ENCODE data around the gene DCDC1.

DNA sequence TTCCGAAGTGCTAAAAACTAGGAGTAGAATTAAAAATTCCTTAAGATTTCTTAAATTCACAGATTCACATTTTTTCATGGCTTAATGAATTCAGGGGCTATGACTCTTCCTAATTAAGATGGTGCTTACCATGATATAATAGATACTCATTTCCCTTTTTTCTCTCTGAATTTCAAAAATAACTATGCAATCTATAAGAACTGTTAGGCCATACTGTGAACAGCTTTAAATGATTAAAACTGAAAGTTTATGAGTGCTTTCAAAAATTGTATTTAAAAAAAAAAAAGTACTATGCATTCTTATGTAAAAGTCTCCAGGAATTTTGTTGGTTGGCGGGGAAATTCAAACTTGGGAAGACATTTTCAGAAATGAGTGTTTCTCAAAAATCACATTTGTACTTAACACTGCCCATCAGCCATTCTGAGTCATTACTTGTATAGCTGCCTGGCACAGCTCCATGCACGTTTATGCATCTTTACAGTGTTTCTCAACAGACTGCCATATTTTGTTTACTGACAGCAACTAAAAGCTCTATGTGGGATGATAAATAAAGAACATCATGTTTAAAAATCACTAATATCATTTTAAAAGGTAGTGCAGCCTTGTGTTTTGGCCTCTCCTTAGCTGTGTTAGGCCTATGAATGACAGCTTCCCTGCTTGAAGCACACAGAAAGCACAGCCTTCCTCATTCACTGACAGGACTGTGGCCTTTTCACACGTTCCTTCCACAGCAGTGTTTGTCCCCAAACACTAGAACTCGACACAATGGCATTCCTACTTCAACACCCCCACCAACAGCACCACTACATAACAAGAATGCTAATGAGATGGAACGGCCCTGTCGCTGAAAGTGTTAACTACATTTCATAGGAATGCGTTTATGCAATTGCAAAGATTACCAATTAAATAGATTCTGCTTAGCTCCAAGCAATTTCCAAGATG is 131.4 kb downstream of the DCDC1 start:
- TF ChIP-seq POLR2AphosphoS5 (IDR thresholded peaks at IDR 0.05) = no peak
- TF ChIP-seq, protein P1, sequence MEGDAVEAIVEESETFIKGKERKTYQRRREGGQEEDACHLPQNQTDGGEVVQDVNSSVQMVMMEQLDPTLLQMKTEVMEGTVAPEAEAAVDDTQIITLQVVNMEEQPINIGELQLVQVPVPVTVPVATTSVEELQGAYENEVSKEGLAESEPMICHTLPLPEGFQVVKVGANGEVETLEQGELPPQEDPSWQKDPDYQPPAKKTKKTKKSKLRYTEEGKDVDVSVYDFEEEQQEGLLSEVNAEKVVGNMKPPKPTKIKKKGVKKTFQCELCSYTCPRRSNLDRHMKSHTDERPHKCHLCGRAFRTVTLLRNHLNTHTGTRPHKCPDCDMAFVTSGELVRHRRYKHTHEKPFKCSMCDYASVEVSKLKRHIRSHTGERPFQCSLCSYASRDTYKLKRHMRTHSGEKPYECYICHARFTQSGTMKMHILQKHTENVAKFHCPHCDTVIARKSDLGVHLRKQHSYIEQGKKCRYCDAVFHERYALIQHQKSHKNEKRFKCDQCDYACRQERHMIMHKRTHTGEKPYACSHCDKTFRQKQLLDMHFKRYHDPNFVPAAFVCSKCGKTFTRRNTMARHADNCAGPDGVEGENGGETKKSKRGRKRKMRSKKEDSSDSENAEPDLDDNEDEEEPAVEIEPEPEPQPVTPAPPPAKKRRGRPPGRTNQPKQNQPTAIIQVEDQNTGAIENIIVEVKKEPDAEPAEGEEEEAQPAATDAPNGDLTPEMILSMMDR (IDR thresholded peaks at IDR 0.05) = no peak
